T-helper 1 cell treated with Interleukin-12 subunit alpha and Interleukin-12 subunit beta and Interleukin-4 antibody, amounts not matched to agents 30 μg/mL and 1 μg/mL, for 36 hours (primary cell): ENCODE results near the gene FITM1.
A peak's percentile ranks its signal among the peaks of the same experiment; 100 is the strongest.

Experiments used
- H3K27ac Mint-ChIP-seq: one replicate; pipeline ENCODE4 v1.8.0; 2021; ENCODE audit warnings: mild to moderate bottlenecking, mixed read lengths
- H3K27me3 Mint-ChIP-seq: one replicate; pipeline ENCODE4 v1.8.0; 2021; ENCODE audit warnings: low read depth, mixed read lengths
- H3K36me3 Mint-ChIP-seq: one replicate; pipeline ENCODE4 v1.8.0; 2021; ENCODE audit warnings: low read depth, mixed read lengths
- H3K4me1 Mint-ChIP-seq: one replicate; pipeline ENCODE4 v1.8.0; 2021; ENCODE audit warnings: low read depth, mixed read lengths
- H3K4me3 Mint-ChIP-seq: one replicate; pipeline ENCODE4 v1.8.0; 2021; ENCODE audit warnings: mild to moderate bottlenecking, moderate library complexity, mixed read lengths
- H3K9me3 Mint-ChIP-seq: one replicate; pipeline ENCODE4 v1.8.0; 2021; ENCODE audit warnings: mixed read lengths

Gene FITM1

GRCh38 chr14:24122416-24122815, 8.0 kb upstream of the FITM1 start:
- no peak overlapping the region for H3K27ac Mint-ChIP-seq
- no peak overlapping the region for H3K4me3 Mint-ChIP-seq
- peaks cover 15% of the 10 kb centered on the region for H3K4me1 Mint-ChIP-seq
- H3K36me3 Mint-ChIP-seq = peaks cover 45% of the 10 kb centered on the region
- no peaks in the 10 kb centered on the region for H3K27me3 Mint-ChIP-seq
- no peaks in the 10 kb centered on the region for H3K9me3 Mint-ChIP-seq

- no peak overlapping the region for H3K27ac Mint-ChIP-seq
- peaks cover 42% of the 10 kb centered on the region for H3K36me3 Mint-ChIP-seq
- no peak overlapping the region for H3K4me3 Mint-ChIP-seq
- no peaks in the 10 kb centered on the region for H3K27me3 Mint-ChIP-seq
- no peaks in the 10 kb centered on the region for H3K9me3 Mint-ChIP-seq
- peaks cover 12% of the 10 kb centered on the region for H3K4me1 Mint-ChIP-seq
Observed at GRCh38 chr14:24122898-24123297, 7.6 kb upstream of the FITM1 start.

- peaks cover 10% of the 10 kb centered on the region for H3K4me1 Mint-ChIP-seq
- H3K36me3 Mint-ChIP-seq = peaks cover 37% of the 10 kb centered on the region
- peak overlapping the region; percentile 76 for H3K27ac Mint-ChIP-seq
- H3K9me3 Mint-ChIP-seq = no peaks in the 10 kb centered on the region
- H3K27me3 Mint-ChIP-seq = no peaks in the 10 kb centered on the region
- no peak overlapping the region for H3K4me3 Mint-ChIP-seq
Observed at GRCh38 chr14:24123424-24124417, 6.7 kb upstream of the FITM1 start.

GRCh38 chr14:24126939-24127338, 3.5 kb upstream of the FITM1 start:
- peaks cover 16% of the 10 kb centered on the region for H3K36me3 Mint-ChIP-seq
- H3K4me3 Mint-ChIP-seq = no peak overlapping the region
- peaks cover 10% of the 10 kb centered on the region for H3K4me1 Mint-ChIP-seq

GRCh38 chr14:24127673-24128072, 2.8 kb upstream of the FITM1 start:
- Mint-ChIP-seq H3K27ac (no peak overlapping the region), H3K36me3 (peaks cover 16% of the 10 kb centered on the region), H3K9me3 (no peaks in the 10 kb centered on the region), H3K4me1 (peaks cover 14% of the 10 kb centered on the region), H3K27me3 (no peaks in the 10 kb centered on the region), H3K4me3 (no peak overlapping the region)

More at GRCh38 chr14:24126939-24127338, 3.5 kb upstream of the FITM1 start:
- no peaks in the 10 kb centered on the region for H3K9me3 Mint-ChIP-seq
- no peaks in the 10 kb centered on the region for H3K27me3 Mint-ChIP-seq
- H3K27ac Mint-ChIP-seq = no peak overlapping the region

GRCh38 chr14:24129410-24129998, 955 bp upstream of the FITM1 start:
- no peaks in the 10 kb centered on the region for H3K27me3 Mint-ChIP-seq
- no peaks in the 10 kb centered on the region for H3K9me3 Mint-ChIP-seq
- H3K4me1 Mint-ChIP-seq = peaks cover 16% of the 10 kb centered on the region
- H3K27ac Mint-ChIP-seq = no peak overlapping the region
- no peak overlapping the region for H3K4me3 Mint-ChIP-seq
- peaks cover 11% of the 10 kb centered on the region for H3K36me3 Mint-ChIP-seq

GRCh38 chr14:24130717-24131548, 474 bp downstream of the FITM1 start:
- peaks cover 19% of the 10 kb centered on the region for H3K4me1 Mint-ChIP-seq
- no peak overlapping the region for H3K4me3 Mint-ChIP-seq
- peaks cover 8% of the 10 kb centered on the region for H3K36me3 Mint-ChIP-seq
- no peaks in the 10 kb centered on the region for H3K9me3 Mint-ChIP-seq
- H3K27ac Mint-ChIP-seq = peak overlapping the region; percentile 65
- no peaks in the 10 kb centered on the region for H3K27me3 Mint-ChIP-seq

GRCh38 chr14:24131549-24131966, 1.1 kb downstream of the FITM1 start:
- Mint-ChIP-seq H3K4me1 (peaks cover 19% of the 10 kb centered on the region), H3K36me3 (peaks cover 8% of the 10 kb centered on the region), H3K27ac (no peak overlapping the region), H3K4me3 (no peak overlapping the region), H3K27me3 (no peaks in the 10 kb centered on the region), H3K9me3 (no peaks in the 10 kb centered on the region)

- Mint-ChIP-seq H3K27ac (peak overlapping the region; percentile 53), H3K4me1 (peaks cover 25% of the 10 kb centered on the region), H3K27me3 (no peaks in the 10 kb centered on the region), H3K4me3 (no peak overlapping the region), H3K9me3 (no peaks in the 10 kb centered on the region), H3K36me3 (peaks cover 14% of the 10 kb centered on the region)
Observed at GRCh38 chr14:24132061-24132685, 1.7 kb downstream of the FITM1 start.

- Mint-ChIP-seq H3K27ac (peak overlapping the region; percentile 53), H3K36me3 (peaks cover 17% of the 10 kb centered on the region), H3K27me3 (no peaks in the 10 kb centered on the region), H3K4me1 (peaks cover 29% of the 10 kb centered on the region), H3K9me3 (no peaks in the 10 kb centered on the region), H3K4me3 (no peak overlapping the region)
Observed at GRCh38 chr14:24132976-24133375, 2.5 kb downstream of the FITM1 start.

GRCh38 chr14:24133735-24134134, 3.3 kb downstream of the FITM1 start:
- Mint-ChIP-seq H3K27me3 (no peaks in the 10 kb centered on the region), H3K4me1 (peaks cover 33% of the 10 kb centered on the region), H3K27ac (no peak overlapping the region), H3K36me3 (peaks cover 23% of the 10 kb centered on the region), H3K4me3 (no peak overlapping the region), H3K9me3 (no peaks in the 10 kb centered on the region)

- H3K27ac Mint-ChIP-seq = peak overlapping the region; percentile 89
- H3K4me1 Mint-ChIP-seq = peaks cover 45% of the 10 kb centered on the region
- H3K4me3 Mint-ChIP-seq = peak overlapping the region; percentile 89
- peaks cover 35% of the 10 kb centered on the region for H3K36me3 Mint-ChIP-seq
- no peaks in the 10 kb centered on the region for H3K27me3 Mint-ChIP-seq
- no peaks in the 10 kb centered on the region for H3K9me3 Mint-ChIP-seq
Observed at GRCh38 chr14:24135584-24135833, 5.0 kb downstream of the FITM1 start.

- Mint-ChIP-seq H3K36me3 (peaks cover 38% of the 10 kb centered on the region), H3K4me3 (peak within 1 kb of the TSS; percentile 95), H3K27ac (peak within 1 kb of the TSS; percentile 91), H3K4me1 (peaks cover 48% of the 10 kb centered on the region), H3K27me3 (no peaks in the 10 kb centered on the region), H3K9me3 (no peaks in the 10 kb centered on the region)
Observed at GRCh38 chr14:24135834-24136683, 5.6 kb downstream of the FITM1 start, which contains the start of gene PSME1. TSS of gene PSME1 (plus strand) at chr14:24136194. CDS start at chr14:24136263, 69 bp downstream.
